B cell (primary cell): Measurements from ENCODE around the gene TMPO. TPM values are rescaled to one million over a fixed set of nuclear protein-coding genes. Genes with fewer than 3 reads are reported as not detected.

Experiments used
- ATAC-seq: fragments of 200-7000 bp; cut with Tn5 transposase; one replicate; pipeline ENCODE4 v1.10.0; 2021; ENCODE audit warnings: low read depth, mild to moderate bottlenecking, moderate number of reproducible peaks, moderate library complexity
- CTCF ChIA-PET: fragments of 350-600 bp; sonication (Branson Sonifier 250); formaldehyde crosslinking; loops from one replicate; lab custom pipeline; 2021; ENCODE audit warnings: antibody characterized with exemption, inconsistent platforms; lab: Charles Lee
- POLR2A ChIA-PET: fragments of 350-600 bp; sonication (Branson Sonifier 250); formaldehyde crosslinking; loops from one replicate; lab custom pipeline; 2021; ENCODE audit warnings: antibody characterized with exemption; lab: Charles Lee
- DNase-seq: peaks from one replicate; pipeline ENCODE4 v3.0.0; 2013
- H2AFZ ChIP-seq: 2 replicates; pipeline ENCODE4 v1.6.1; 2012; ENCODE audit warnings: mild to moderate bottlenecking, low read depth, low read length; ENCODE audit not compliant: insufficient read depth, poor library complexity, severe bottlenecking
- H3K27ac ChIP-seq, 2 donors: 1 replicate in 1 of 2; 2 replicates in 1 of 2; pipeline ENCODE4 v1.5.1; 2012 to 2013; ENCODE audit warnings: low read length in 2 of 2, mild to moderate bottlenecking in 2 of 2, moderate library complexity in 1 of 2
- H3K27me3 ChIP-seq, 4 experiments: fragments of 200-600 bp in 1 of 4; sonication (generic) in 1 of 4; replicated peaks in 1 of 4; 1 replicate in 2 of 4; 2 replicates in 2 of 4; pipeline versions ENCODE4 v1.6.1 to v1.7.0; 2013 to 2016; ENCODE audit warnings: low read length in 3 of 4, mild to moderate bottlenecking in 2 of 4, mixed read lengths in 1 of 4, moderate library complexity in 1 of 4; ENCODE audit not compliant: insufficient read depth in 4 of 4, control insufficient read depth in 3 of 4; ENCODE audit errors: control extremely low read depth in 1 of 4
- H3K36me3 ChIP-seq, 2 experiments: replicated peaks in 1 of 2; 1 replicate in 1 of 2; 2 replicates in 1 of 2; pipeline versions ENCODE4 v1.6.1 to v1.7.1; 2013; ENCODE audit warnings: low read length in 1 of 2; ENCODE audit not compliant: insufficient read depth in 2 of 2, control insufficient read depth in 1 of 2; ENCODE audit errors: control extremely low read depth in 1 of 2, extremely low read depth in 1 of 2
- H3K4me1 ChIP-seq, 2 donors: fragments of 200-600 bp in 1 of 2; sonication (generic) in 1 of 2; 1 replicate in 1 of 2; 2 replicates in 1 of 2; pipeline versions ENCODE4 v1.5.1 to v1.6.1; 2013 to 2017; ENCODE audit warnings: low read length in 2 of 2; ENCODE audit not compliant: control insufficient read depth in 2 of 2, insufficient read depth in 2 of 2
- H3K4me2 ChIP-seq: replicated peaks from 2 replicates; pipeline ENCODE3; 2012; ENCODE audit warnings: mild to moderate bottlenecking, low read depth, low read length; ENCODE audit not compliant: poor library complexity, severe bottlenecking
- H3K4me3 ChIP-seq, 5 experiments: fragments of 200-600 bp in 1 of 5; sonication (generic) in 1 of 5; 1 replicate in 3 of 5; 2 replicates in 2 of 5; pipeline versions ENCODE4 v1.5.1 to v1.7.0; 2011 to 2016; ENCODE audit warnings: low read length in 4 of 5, mild to moderate bottlenecking in 4 of 5, low read depth in 2 of 5, control low read depth in 1 of 5, moderate library complexity in 1 of 5; ENCODE audit not compliant: insufficient read depth in 1 of 5; ENCODE audit errors: control extremely low read depth in 1 of 5, extremely low read depth in 1 of 5
- H3K79me2 ChIP-seq: fragments of 200-600 bp; sonication (generic); one replicate; pipeline ENCODE4 v1.6.0; 2016; ENCODE audit warnings: low read length; ENCODE audit not compliant: control insufficient read depth, insufficient read depth
- H3K9ac ChIP-seq: fragments of 200-600 bp; sonication (generic); 2 replicates; pipeline ENCODE4 v1.6.1; 2017; ENCODE audit warnings: mild to moderate bottlenecking, low read length, moderate library complexity
- H3K9me3 ChIP-seq, 3 donors: one replicate each; pipeline versions ENCODE4 v1.6.1 to v1.7.1; 2013; ENCODE audit warnings: low read length in 2 of 3; ENCODE audit not compliant: control insufficient read depth in 2 of 3, insufficient read depth in 1 of 3; ENCODE audit errors: control extremely low read depth in 1 of 3
- H4K20me1 ChIP-seq: 2 replicates; pipeline ENCODE4 v1.6.0; 2012; ENCODE audit warnings: mild to moderate bottlenecking, low read length; ENCODE audit not compliant: insufficient read depth, control insufficient read depth, poor library complexity, severe bottlenecking
- H3K27ac Mint-ChIP-seq: one replicate; pipeline ENCODE4 v1.8.0; 2021; ENCODE audit warnings: mixed read lengths
- H3K27me3 Mint-ChIP-seq: one replicate; pipeline ENCODE4 v1.8.0; 2021; ENCODE audit warnings: mixed read lengths
- H3K4me1 Mint-ChIP-seq: one replicate; pipeline ENCODE4 v1.8.0; 2021; ENCODE audit warnings: mixed read lengths
- H3K4me3 Mint-ChIP-seq: one replicate; pipeline ENCODE4 v1.8.0; 2021; ENCODE audit warnings: mixed read lengths
- H3K9me3 Mint-ChIP-seq: one replicate; pipeline ENCODE4 v1.8.0; 2022; ENCODE audit warnings: mixed read lengths; ENCODE audit not compliant: insufficient read depth
- EZH2 ChIP-seq: IDR thresholded peaks from 2 replicates; pipeline ENCODE4 v1.6.1; 2012; ENCODE audit warnings: borderline replicate concordance, low read depth, mild to moderate bottlenecking, moderate library complexity, low read length; ENCODE audit not compliant: insufficient read depth, poor library complexity, severe bottlenecking
- WGBS: methylation state at CpG from one replicate; pipeline ENCODE4 v1.1.5; 2013; ENCODE audit warnings: missing lambda C conversion rate; ENCODE audit not compliant: insufficient coverage; 5-methylcytosine and 5-hydroxymethylcytosine counted together
- intact Hi-C: fragments of 100-400 bp; cut with micrococcal nuclease; formaldehyde crosslinking; loops from one replicate; pipeline ENCODE4 v1.10.0; 2022
- polyA plus RNA-seq: library from polyadenylated mRNA; depleted of rRNA; stranded (reverse); fragments of >200 nt; gene quantifications from 2 replicates; pipeline ENCODE4 v1.2.3, GENCODE V29; 2012
- total RNA-seq, 2 donors: library from RNA; stranded (reverse); fragments of 120-200 nt in 1 of 2; gene quantifications; 1 replicate in 1 of 2; 2 replicates in 1 of 2; pipeline versions ENCODE4 v1.2.3 to v1.2.4, GENCODE V29; 2013 to 2022
- TF ChIP-seq, protein P1 (sequence below): fragments of 200-600 bp; IDR thresholded peaks from one replicate; pipeline ENCODE4 v1.8.0; 2022; ENCODE audit warnings: antibody characterized with exemption, mild to moderate bottlenecking

The TMPO gene
- total and polyA plus RNA-seq, 2 donors (not counting 1 experiment from before 2014, with no cell fraction given) = 41.8 to 187 TPM

DNA sequence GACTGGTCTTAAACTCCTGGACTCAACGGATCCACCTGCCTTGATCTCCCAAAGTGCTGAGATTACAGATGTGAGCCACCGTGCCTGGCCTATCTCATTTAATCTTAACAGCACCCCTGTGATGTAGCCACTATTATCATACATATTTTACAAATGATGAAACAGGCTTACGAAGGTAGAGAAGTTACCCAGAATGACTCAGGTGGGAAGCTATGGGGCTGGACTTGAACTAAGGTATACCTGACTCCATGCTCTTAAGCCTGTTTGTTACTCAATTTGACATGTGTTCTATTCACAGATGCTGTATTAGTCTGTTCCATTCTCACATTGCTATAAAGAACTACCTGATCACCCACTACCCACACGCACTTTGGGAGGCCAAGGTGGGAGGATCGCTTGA lies 36.8 kb upstream of the TMPO start:
- Histone ChIP-seq H3K36me3 (no peaks in the 10 kb centered on the region), H3K9me3 (peaks cover 1 to 7% (median 5%) of the 10 kb centered on the region in 3 donors), H3K79me2 (no peaks in the 10 kb centered on the region), H2AFZ (no peak overlapping the region), H3K27ac (no peak overlapping the region), H3K4me1 (no peaks in the 10 kb centered on the region), H3K27me3 (peaks cover 0 to 2% (median 0%) of the 10 kb centered on the region in 4 experiments), H4K20me1 (no peaks in the 10 kb centered on the region), H3K4me3 (no peak overlapping the region), H3K9ac (no peak overlapping the region), H3K4me2 (no peak overlapping the region)
- no peak for DNase-seq
- POLR2A ChIA-PET = no interaction called here
- Mint-ChIP-seq H3K4me1 (no peaks in the 10 kb centered on the region), H3K27ac (no peak overlapping the region), H3K27me3 (peaks cover 16% of the 10 kb centered on the region), H3K9me3 (peaks cover 3% of the 10 kb centered on the region), H3K4me3 (no peak overlapping the region)
- CTCF ChIA-PET = interaction anchor here (1.3 kb wide), 2 partner anchors 38 to 54 kb away, joined by 3 read pairs; no protein-coding TSS in a partner anchor
- no peak for TF ChIP-seq EZH2
- TF ChIP-seq, protein P1, sequence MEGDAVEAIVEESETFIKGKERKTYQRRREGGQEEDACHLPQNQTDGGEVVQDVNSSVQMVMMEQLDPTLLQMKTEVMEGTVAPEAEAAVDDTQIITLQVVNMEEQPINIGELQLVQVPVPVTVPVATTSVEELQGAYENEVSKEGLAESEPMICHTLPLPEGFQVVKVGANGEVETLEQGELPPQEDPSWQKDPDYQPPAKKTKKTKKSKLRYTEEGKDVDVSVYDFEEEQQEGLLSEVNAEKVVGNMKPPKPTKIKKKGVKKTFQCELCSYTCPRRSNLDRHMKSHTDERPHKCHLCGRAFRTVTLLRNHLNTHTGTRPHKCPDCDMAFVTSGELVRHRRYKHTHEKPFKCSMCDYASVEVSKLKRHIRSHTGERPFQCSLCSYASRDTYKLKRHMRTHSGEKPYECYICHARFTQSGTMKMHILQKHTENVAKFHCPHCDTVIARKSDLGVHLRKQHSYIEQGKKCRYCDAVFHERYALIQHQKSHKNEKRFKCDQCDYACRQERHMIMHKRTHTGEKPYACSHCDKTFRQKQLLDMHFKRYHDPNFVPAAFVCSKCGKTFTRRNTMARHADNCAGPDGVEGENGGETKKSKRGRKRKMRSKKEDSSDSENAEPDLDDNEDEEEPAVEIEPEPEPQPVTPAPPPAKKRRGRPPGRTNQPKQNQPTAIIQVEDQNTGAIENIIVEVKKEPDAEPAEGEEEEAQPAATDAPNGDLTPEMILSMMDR = no peak
- 100% methylated on average over 3 of the region's 5 CpGs for WGBS
- intact Hi-C loops = no loop called here
- no peak for ATAC-seq

DNA sequence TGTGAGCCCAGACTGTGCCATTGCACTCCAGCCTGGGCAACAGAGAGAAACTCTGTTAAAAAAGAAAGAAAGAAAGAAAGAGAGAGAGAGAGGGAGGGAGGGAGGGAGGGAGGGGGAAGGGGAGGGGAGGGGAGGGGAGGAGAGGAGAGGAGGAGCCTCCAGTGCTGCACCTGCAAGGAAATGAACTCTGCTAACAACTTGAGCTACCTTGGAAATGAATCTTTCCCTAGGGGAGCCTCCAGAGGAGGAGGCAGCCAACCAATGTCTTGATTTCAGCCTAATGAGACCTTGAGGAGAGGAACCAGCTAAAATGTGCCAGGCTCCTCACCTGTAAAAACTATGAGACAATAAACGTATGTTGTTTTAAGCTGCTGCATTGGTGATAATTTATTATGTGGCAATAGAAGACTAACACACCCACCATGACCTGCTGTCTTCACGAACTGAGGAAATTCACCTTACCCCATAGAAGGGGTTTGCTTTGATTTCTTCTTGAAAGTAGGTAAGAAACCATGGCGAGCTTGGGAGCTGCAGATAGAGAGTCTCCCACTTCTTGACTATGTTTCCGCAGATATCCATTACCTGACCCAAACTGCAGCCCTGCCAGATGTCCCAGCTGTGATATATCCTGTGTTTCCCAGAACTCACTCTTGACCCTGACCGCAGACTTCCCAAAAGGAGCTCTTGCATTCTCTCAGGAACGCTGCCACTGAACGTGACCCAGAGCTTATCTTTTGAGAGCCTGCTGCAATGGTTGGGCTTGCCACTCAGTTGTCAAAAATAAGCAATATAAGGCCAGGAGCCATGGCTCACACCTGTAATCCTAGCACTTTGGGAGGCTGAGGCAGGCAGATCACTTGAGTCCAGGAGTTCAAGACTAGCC lies 31.5 kb upstream of the TMPO start:
- Mint-ChIP-seq H3K9me3 (peaks cover 3% of the 10 kb centered on the region), H3K27me3 (peaks cover 12% of the 10 kb centered on the region), H3K27ac (no peak overlapping the region), H3K4me3 (no peak overlapping the region), H3K4me1 (no peaks in the 10 kb centered on the region)
- ATAC-seq (no peak), DNase-seq (no peak)
- Histone ChIP-seq H3K79me2 (no peaks in the 10 kb centered on the region), H3K4me2 (no peak overlapping the region), H3K9ac (no peak overlapping the region), H3K4me3 (no peak overlapping the region), H3K9me3 (peaks cover 0 to 1% (median 0%) of the 10 kb centered on the region in 3 donors), H3K27ac (no peak overlapping the region), H3K27me3 (peaks cover 0 to 2% (median 0%) of the 10 kb centered on the region in 4 experiments), H4K20me1 (no peaks in the 10 kb centered on the region), H2AFZ (no peak overlapping the region), H3K36me3 (no peaks in the 10 kb centered on the region), H3K4me1 (no peaks in the 10 kb centered on the region)
- CTCF ChIA-PET = interaction anchor here (0.8 kb wide), 1 partner anchor 83 kb away, joined by 3 read pairs; no protein-coding TSS in a partner anchor
- no peak for TF ChIP-seq EZH2
- TF ChIP-seq, protein P1 = no peak
- intact Hi-C loops = no loop called here
- 99% methylated on average over 5 of the region's 7 CpGs for WGBS
- POLR2A ChIA-PET = no interaction called here
